ENCODE results near the gene CFTR.

The CFTR gene

GRCh38 chr7:117698018-117698417 is 218.2 kb downstream of the CFTR start:
- Histone ChIP-seq H3K27me3 (ENCODE audit: low read length) (no peaks in the 10 kb centered on the region), H3K9me3 (ENCODE audit: insufficient read depth, low read length) (no peaks in the 10 kb centered on the region), H2AFZ (ENCODE audit: low read depth, low read length, severe bottlenecking) (no peak overlapping the region), H3K79me2 (ENCODE audit: insufficient read depth, low read length) (no peaks in the 10 kb centered on the region), H3F3A (ENCODE audit: insufficient read depth) (no peaks in the 10 kb centered on the region), H3K9me2 (replicated peaks; ENCODE audit: insufficient read depth, low read length) (no peaks in the 10 kb centered on the region), H3K4me2 (ENCODE audit: low read depth, low read length, poor library complexity, severe bottlenecking) (no peak overlapping the region), H3K4me3 (ENCODE audit: insufficient read depth, low read length, poor library complexity, severe bottlenecking) (no peak overlapping the region), H3K36me3 (ENCODE audit: low read length) (no peaks in the 10 kb centered on the region), H4K20me1 (ENCODE audit: low read depth, low read length) (no peaks in the 10 kb centered on the region), H3K9ac (ENCODE audit: low read length) (no peak overlapping the region), H3K27ac (ENCODE audit: low read depth, low read length) (no peak overlapping the region)
- TF ChIP-seq EZH2phosphoT487 (conservative IDR thresholded peaks at IDR 0.05; ENCODE audit: low read length), result no peak
- no peak for TF ChIP-seq CTCF (IDR thresholded peaks at IDR 0.05; ENCODE audit: insufficient read depth, low read length, poor library complexity, severe bottlenecking)

GRCh38 chr7:117704063-117704462 is 224.2 kb downstream of the CFTR start:
- Histone ChIP-seq H3K4me3 (ENCODE audit: insufficient read depth, low read length, poor library complexity, severe bottlenecking) (no peak overlapping the region), H3K9me2 (replicated peaks; ENCODE audit: insufficient read depth, low read length) (no peaks in the 10 kb centered on the region), H3K27ac (ENCODE audit: low read depth, low read length) (no peak overlapping the region)

GRCh38 chr7:117705630-117706029 is 225.8 kb downstream of the CFTR start:
- Histone ChIP-seq H3K9ac (ENCODE audit: low read length) (no peak overlapping the region), H3K9me2 (replicated peaks; ENCODE audit: insufficient read depth, low read length) (no peaks in the 10 kb centered on the region), H2AFZ (ENCODE audit: low read depth, low read length, severe bottlenecking) (no peak overlapping the region), H3K27ac (ENCODE audit: low read depth, low read length) (no peak overlapping the region), H3K9me3 (ENCODE audit: insufficient read depth, low read length) (no peaks in the 10 kb centered on the region), H3K4me2 (ENCODE audit: low read depth, low read length, poor library complexity, severe bottlenecking) (no peak overlapping the region), H3K79me2 (ENCODE audit: insufficient read depth, low read length) (no peaks in the 10 kb centered on the region), H3K4me3 (ENCODE audit: insufficient read depth, low read length, poor library complexity, severe bottlenecking) (no peak overlapping the region), H3F3A (ENCODE audit: insufficient read depth) (no peaks in the 10 kb centered on the region), H4K20me1 (ENCODE audit: low read depth, low read length) (no peaks in the 10 kb centered on the region), H3K27me3 (ENCODE audit: low read length) (no peaks in the 10 kb centered on the region), H3K36me3 (ENCODE audit: low read length) (no peaks in the 10 kb centered on the region)
- TF ChIP-seq CTCF (IDR thresholded peaks at IDR 0.05; ENCODE audit: insufficient read depth, low read length, poor library complexity, severe bottlenecking) (no peak), EZH2phosphoT487 (conservative IDR thresholded peaks at IDR 0.05; ENCODE audit: low read length) (no peak)

More at GRCh38 chr7:117704063-117704462, 224.2 kb downstream of the CFTR start:
- Histone ChIP-seq H3K4me2 (ENCODE audit: low read depth, low read length, poor library complexity, severe bottlenecking) (no peak overlapping the region), H2AFZ (ENCODE audit: low read depth, low read length, severe bottlenecking) (no peak overlapping the region), H3K36me3 (ENCODE audit: low read length) (no peaks in the 10 kb centered on the region), H4K20me1 (ENCODE audit: low read depth, low read length) (no peaks in the 10 kb centered on the region), H3K27me3 (ENCODE audit: low read length) (no peaks in the 10 kb centered on the region), H3K9me3 (ENCODE audit: insufficient read depth, low read length) (no peaks in the 10 kb centered on the region), H3F3A (ENCODE audit: insufficient read depth) (no peaks in the 10 kb centered on the region), H3K79me2 (ENCODE audit: insufficient read depth, low read length) (no peaks in the 10 kb centered on the region), H3K9ac (ENCODE audit: low read length) (no peak overlapping the region)
- TF ChIP-seq CTCF (IDR thresholded peaks at IDR 0.05; ENCODE audit: insufficient read depth, low read length, poor library complexity, severe bottlenecking) (no peak), EZH2phosphoT487 (conservative IDR thresholded peaks at IDR 0.05; ENCODE audit: low read length) (no peak)
